H1 (cell line): ENCODE data around the gene USP35. TPM values are rescaled to one million over a fixed set of nuclear protein-coding genes. Genes with fewer than 3 reads are reported as not detected.

Source experiments
- GTF2F1 ChIP-seq: IDR thresholded peaks from 2 replicates; pipeline ENCODE4 v1.6.1; 2012; ENCODE audit warnings: low read depth, low read length, improper control_type of control experiment, borderline replicate concordance
- KDM4A ChIP-seq: IDR thresholded peaks from one replicate; pipeline ENCODE4 v1.7.1; 2012; ENCODE audit warnings: low read depth, mild to moderate bottlenecking, moderate library complexity, low read length, inconsistent platforms; ENCODE audit not compliant: severe bottlenecking
- TBP ChIP-seq: IDR thresholded peaks from 2 replicates; pipeline ENCODE4 v1.6.1; 2011; ENCODE audit warnings: low read depth, low read length, improper control_type of control experiment
- polyA plus RNA-seq, 7 experiments: library from polyadenylated mRNA; depleted of rRNA in 3 of 7; stranded (reverse) in 5 of 7; unstranded in 2 of 7; fragments of >200 nt in 5 of 7; fragments of 200-250 nt in 2 of 7; gene quantifications; 1 replicate in 5 of 7; 2 replicates in 1 of 7; 4 replicates in 1 of 7; pipeline versions ENCODE4 v1.2.1 to v1.2.3, GENCODE V29; 2011 to 2013; ENCODE audit warnings: missing spikeins in 2 of 7, mixed read lengths in 2 of 7
- total RNA-seq: library from RNA; stranded (reverse); fragmentation: NEBNext Ultra II Directional; extraction: Animal tissue kit (Norgen Biotek cat#: 25700); gene quantifications from 2 replicates; pipeline ENCODE4 v1.2.1, GENCODE V29; 2021
- TF ChIP-seq, protein P1 (sequence below): fragments of 300-600 bp; sonication (generic); IDR thresholded peaks from 2 replicates; pipeline ENCODE4 v1.7.1; 2012; ENCODE audit warnings: low read length, moderate library complexity, mild to moderate bottlenecking, inconsistent platforms; ENCODE audit not compliant: insufficient replicate concordance

USP35 gene
- total and polyA plus RNA-seq, 2 of the 8 experiments (the other 6 are each of a cell fraction or from before 2014, with no cell fraction given), result 4.6 to 6.8 TPM

DNA sequence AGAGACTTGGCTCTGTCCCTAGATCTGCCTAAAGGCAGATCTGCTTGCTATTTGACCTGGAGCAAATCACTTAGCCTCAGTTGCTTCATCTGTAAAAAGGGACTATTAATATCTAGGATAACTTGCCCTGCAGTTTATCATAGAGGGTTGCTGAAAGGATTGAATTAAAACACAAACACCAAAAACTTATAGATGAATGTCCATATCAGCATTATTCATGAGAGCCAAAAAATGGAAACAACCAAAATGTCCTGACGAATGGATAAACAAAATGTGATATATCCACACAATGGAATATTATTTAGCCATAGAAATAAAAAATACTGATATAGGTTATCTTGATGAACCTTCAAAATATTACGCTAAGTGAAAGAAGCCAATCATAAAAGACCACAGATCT, 67.2 kb downstream of the USP35 start (continued):
- TF ChIP-seq, protein P1, sequence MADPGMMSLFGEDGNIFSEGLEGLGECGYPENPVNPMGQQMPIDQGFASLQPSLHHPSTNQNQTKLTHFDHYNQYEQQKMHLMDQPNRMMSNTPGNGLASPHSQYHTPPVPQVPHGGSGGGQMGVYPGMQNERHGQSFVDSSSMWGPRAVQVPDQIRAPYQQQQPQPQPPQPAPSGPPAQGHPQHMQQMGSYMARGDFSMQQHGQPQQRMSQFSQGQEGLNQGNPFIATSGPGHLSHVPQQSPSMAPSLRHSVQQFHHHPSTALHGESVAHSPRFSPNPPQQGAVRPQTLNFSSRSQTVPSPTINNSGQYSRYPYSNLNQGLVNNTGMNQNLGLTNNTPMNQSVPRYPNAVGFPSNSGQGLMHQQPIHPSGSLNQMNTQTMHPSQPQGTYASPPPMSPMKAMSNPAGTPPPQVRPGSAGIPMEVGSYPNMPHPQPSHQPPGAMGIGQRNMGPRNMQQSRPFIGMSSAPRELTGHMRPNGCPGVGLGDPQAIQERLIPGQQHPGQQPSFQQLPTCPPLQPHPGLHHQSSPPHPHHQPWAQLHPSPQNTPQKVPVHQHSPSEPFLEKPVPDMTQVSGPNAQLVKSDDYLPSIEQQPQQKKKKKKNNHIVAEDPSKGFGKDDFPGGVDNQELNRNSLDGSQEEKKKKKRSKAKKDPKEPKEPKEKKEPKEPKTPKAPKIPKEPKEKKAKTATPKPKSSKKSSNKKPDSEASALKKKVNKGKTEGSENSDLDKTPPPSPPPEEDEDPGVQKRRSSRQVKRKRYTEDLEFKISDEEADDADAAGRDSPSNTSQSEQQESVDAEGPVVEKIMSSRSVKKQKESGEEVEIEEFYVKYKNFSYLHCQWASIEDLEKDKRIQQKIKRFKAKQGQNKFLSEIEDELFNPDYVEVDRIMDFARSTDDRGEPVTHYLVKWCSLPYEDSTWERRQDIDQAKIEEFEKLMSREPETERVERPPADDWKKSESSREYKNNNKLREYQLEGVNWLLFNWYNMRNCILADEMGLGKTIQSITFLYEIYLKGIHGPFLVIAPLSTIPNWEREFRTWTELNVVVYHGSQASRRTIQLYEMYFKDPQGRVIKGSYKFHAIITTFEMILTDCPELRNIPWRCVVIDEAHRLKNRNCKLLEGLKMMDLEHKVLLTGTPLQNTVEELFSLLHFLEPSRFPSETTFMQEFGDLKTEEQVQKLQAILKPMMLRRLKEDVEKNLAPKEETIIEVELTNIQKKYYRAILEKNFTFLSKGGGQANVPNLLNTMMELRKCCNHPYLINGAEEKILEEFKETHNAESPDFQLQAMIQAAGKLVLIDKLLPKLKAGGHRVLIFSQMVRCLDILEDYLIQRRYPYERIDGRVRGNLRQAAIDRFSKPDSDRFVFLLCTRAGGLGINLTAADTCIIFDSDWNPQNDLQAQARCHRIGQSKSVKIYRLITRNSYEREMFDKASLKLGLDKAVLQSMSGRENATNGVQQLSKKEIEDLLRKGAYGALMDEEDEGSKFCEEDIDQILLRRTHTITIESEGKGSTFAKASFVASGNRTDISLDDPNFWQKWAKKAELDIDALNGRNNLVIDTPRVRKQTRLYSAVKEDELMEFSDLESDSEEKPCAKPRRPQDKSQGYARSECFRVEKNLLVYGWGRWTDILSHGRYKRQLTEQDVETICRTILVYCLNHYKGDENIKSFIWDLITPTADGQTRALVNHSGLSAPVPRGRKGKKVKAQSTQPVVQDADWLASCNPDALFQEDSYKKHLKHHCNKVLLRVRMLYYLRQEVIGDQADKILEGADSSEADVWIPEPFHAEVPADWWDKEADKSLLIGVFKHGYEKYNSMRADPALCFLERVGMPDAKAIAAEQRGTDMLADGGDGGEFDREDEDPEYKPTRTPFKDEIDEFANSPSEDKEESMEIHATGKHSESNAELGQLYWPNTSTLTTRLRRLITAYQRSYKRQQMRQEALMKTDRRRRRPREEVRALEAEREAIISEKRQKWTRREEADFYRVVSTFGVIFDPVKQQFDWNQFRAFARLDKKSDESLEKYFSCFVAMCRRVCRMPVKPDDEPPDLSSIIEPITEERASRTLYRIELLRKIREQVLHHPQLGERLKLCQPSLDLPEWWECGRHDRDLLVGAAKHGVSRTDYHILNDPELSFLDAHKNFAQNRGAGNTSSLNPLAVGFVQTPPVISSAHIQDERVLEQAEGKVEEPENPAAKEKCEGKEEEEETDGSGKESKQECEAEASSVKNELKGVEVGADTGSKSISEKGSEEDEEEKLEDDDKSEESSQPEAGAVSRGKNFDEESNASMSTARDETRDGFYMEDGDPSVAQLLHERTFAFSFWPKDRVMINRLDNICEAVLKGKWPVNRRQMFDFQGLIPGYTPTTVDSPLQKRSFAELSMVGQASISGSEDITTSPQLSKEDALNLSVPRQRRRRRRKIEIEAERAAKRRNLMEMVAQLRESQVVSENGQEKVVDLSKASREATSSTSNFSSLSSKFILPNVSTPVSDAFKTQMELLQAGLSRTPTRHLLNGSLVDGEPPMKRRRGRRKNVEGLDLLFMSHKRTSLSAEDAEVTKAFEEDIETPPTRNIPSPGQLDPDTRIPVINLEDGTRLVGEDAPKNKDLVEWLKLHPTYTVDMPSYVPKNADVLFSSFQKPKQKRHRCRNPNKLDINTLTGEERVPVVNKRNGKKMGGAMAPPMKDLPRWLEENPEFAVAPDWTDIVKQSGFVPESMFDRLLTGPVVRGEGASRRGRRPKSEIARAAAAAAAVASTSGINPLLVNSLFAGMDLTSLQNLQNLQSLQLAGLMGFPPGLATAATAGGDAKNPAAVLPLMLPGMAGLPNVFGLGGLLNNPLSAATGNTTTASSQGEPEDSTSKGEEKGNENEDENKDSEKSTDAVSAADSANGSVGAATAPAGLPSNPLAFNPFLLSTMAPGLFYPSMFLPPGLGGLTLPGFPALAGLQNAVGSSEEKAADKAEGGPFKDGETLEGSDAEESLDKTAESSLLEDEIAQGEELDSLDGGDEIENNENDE, result no peak
- TF ChIP-seq GTF2F1 (no peak), TBP (no peak), KDM4A (no peak)
